ENCODE data around the gene LAMTOR3. TPM values are rescaled to one million over a fixed set of nuclear protein-coding genes. Genes with fewer than 3 reads are reported as not detected.
"Not testable (repeated sequence)": the region's sequence is repeated elsewhere in the genome, so short reads cannot be mapped to it uniquely, and the experiment has no call there.

The LAMTOR3 gene
- total RNA-seq, 4 donors from 2014 or later = 22.6 to 50.3 (median 44.5) TPM

DNA sequence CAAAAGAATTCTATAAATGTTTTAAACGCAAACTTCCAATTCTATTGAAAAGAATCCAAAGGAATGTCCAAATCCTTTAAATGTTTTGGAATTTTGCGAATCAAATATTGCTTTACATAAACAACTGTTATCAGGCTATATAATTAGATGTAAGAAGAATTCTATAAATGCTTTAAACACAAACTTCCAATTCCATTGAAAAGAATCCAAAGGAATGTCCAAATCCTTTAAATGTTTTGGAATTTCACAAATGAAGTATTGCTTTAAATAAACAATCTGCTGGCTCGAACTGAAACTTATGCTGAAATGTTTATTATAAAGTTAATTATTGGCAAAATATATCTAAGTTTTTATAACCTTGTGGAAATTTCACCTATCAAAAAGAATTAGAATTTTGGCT lies 61.5 kb downstream of the LAMTOR3 start:
- DNase-seq (ENCODE audit: extremely low spot score) = no peak
- 30% methylated on average over 3 of the region's 3 CpGs for WGBS
- Histone ChIP-seq H3K4me1 (peaks cover 0 to 21% (median 19%) of the 10 kb centered on the region in 4 donors), H3K27me3 (no peaks in the 10 kb centered on the region), H3K4me3 (no peak overlapping the region), H3K9me3 (no peaks in the 10 kb centered on the region), H3K36me3 (no peaks in the 10 kb centered on the region), H3K27ac (replicated peaks in 1 of 4) (peak overlapping the region in 3 of 4 donors; percentile 19 to 55 (median 33))
- intact Hi-C loops (cut with DNase I) = no loop called here
- no peak for TF ChIP-seq EP300 (IDR thresholded peaks at IDR 0.05)
- TF ChIP-seq POLR2A (IDR thresholded peaks at IDR 0.05; ENCODE audit: low read depth) = no peak
- TF ChIP-seq, protein P1, sequence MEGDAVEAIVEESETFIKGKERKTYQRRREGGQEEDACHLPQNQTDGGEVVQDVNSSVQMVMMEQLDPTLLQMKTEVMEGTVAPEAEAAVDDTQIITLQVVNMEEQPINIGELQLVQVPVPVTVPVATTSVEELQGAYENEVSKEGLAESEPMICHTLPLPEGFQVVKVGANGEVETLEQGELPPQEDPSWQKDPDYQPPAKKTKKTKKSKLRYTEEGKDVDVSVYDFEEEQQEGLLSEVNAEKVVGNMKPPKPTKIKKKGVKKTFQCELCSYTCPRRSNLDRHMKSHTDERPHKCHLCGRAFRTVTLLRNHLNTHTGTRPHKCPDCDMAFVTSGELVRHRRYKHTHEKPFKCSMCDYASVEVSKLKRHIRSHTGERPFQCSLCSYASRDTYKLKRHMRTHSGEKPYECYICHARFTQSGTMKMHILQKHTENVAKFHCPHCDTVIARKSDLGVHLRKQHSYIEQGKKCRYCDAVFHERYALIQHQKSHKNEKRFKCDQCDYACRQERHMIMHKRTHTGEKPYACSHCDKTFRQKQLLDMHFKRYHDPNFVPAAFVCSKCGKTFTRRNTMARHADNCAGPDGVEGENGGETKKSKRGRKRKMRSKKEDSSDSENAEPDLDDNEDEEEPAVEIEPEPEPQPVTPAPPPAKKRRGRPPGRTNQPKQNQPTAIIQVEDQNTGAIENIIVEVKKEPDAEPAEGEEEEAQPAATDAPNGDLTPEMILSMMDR (IDR thresholded peaks at IDR 0.05) = no peak
- no peak for TF ChIP-seq POLR2AphosphoS5 (IDR thresholded peaks at IDR 0.05)

DNA sequence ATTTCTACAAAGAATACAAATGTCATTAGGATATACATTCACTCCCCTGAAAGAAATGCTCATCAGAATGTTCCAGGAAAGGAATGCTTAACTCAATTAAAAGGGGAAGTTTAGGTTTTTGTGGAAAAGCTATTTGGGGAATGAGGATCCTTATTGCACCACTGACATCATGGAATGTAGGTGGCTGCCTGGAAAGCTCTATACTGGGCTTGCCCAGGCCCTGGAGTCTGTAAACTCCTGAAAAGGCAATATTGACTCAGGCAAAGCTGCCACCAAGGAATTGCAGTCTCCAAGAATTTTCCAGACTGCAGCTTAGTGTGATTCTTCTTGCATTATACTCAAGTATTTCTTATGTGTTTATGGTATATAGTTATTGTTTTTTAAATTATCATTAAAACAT lies 61.9 kb downstream of the LAMTOR3 start:
- Histone ChIP-seq H3K27ac (replicated peaks in 1 of 4) (peak overlapping the region; percentile 11 to 55 (median 26)), H3K4me3 (no peak overlapping the region), H3K4me1 (peaks cover 0 to 21% (median 19%) of the 10 kb centered on the region in 4 donors), H3K9me3 (no peaks in the 10 kb centered on the region), H3K36me3 (no peaks in the 10 kb centered on the region), H3K27me3 (no peaks in the 10 kb centered on the region)
- intact Hi-C loops (cut with DNase I) = no loop called here
- DNase-seq (ENCODE audit: extremely low spot score) = no peak
- TF ChIP-seq, protein P1 (IDR thresholded peaks at IDR 0.05) = no peak
- TF ChIP-seq EP300 (IDR thresholded peaks at IDR 0.05) (no peak), POLR2AphosphoS5 (IDR thresholded peaks at IDR 0.05) (no peak), POLR2A (IDR thresholded peaks at IDR 0.05; ENCODE audit: low read depth) (no peak)

DNA sequence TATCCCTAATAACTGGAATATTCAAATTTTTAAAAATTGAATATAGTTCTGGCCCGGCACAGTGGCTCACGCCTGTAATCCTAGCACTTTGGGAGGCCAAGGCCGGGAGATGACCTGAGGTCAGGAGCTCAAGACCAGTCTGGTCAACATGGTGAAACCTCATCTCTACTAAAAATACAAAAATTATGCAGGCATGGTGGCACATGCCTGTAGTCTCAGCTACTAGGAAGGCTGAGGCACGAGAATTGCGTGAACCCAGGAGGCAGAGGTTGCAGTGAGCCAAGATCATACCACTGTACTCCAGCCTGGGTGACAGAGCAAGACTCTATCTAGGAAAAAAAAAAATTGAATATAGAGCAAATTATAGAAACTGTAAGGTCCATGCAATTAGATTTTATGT lies 64.2 kb downstream of the LAMTOR3 start:
- H3K27me3 ChIP-seq; DNase-seq (ENCODE audit: extremely low spot score); H3K4me3 ChIP-seq; H3K9me3 ChIP-seq; H3K36me3 ChIP-seq; intact Hi-C loops (cut with DNase I); H3K27ac ChIP-seq (replicated peaks in 1 of 4): not testable (repeated sequence)
- 94% methylated on average over 5 of the region's 5 CpGs for WGBS
- H3K4me1 ChIP-seq = peaks cover 0 to 21% (median 19%) of the 10 kb centered on the region in 4 donors

DNA sequence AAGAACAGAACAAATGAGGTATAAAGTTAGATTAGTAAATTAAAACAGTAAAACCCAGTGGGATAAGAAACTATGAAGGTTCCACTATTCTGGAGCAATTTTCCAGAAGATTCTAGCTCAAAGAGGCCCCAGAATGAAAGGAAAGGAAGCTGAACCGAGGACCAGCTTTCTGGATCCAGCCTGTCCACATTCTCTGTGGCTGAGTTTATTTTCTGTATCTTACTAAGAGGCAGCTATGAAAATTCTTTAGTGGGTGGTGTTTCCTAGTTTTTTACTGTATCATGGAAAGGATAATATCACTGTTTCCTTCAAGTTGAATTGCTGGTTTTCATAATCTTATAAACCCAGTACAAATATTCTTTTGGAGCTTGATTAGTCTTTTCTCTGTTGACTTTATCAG lies 65.8 kb downstream of the LAMTOR3 start:
- TF ChIP-seq, protein P1 (IDR thresholded peaks at IDR 0.05) = no peak
- TF ChIP-seq POLR2AphosphoS5 (IDR thresholded peaks at IDR 0.05) (no peak), EP300 (IDR thresholded peaks at IDR 0.05) (no peak), POLR2A (IDR thresholded peaks at IDR 0.05; ENCODE audit: low read depth) (no peak)
- WGBS = 48% methylated on average over 1 of the region's 1 CpG
- H3K36me3 ChIP-seq = no peaks in the 10 kb centered on the region
- H3K27ac ChIP-seq (replicated peaks in 1 of 4) = no peak overlapping the region
- no peaks in the 10 kb centered on the region for H3K27me3 ChIP-seq
- no peaks in the 10 kb centered on the region for H3K9me3 ChIP-seq
- no peak overlapping the region for H3K4me3 ChIP-seq
- intact Hi-C loops (cut with DNase I) = no loop called here
- peaks cover 0 to 16% (median 14%) of the 10 kb centered on the region in 4 donors for H3K4me1 ChIP-seq
- no peak for DNase-seq (ENCODE audit: extremely low spot score)

Other genes with a start within 250 kb of the LAMTOR3 start
- 1 to 10 TPM in 1 of 4 donors, under 1 TPM in 3; under 0.01 to 2.1 (median 0.60) TPM for gene C4orf54, start 236.6 kb downstream of the LAMTOR3 start, total RNA-seq
- 1 to 10 TPM in 2 of 4 donors, under 1 TPM in 2; 0.86 to 2.5 (median 1.1) TPM for gene DAPP1, start 77.6 kb downstream of the LAMTOR3 start, total RNA-seq
- 10 to 100 TPM; 21.2 to 40.0 (median 33.6) TPM for gene DNAJB14, start 52.2 kb upstream of the LAMTOR3 start, total RNA-seq
- 100 to 1,000 TPM; 173 to 247 (median 195) TPM for gene H2AZ1, start 55.8 kb upstream of the LAMTOR3 start, total RNA-seq

Measured in esophagus muscularis mucosa (tissue), 4 donors.